Suprapubic skin (tissue), 4 donors: ENCODE measurements around the gene FAM78B. TPM values are rescaled to one million over a fixed set of nuclear protein-coding genes. Genes with fewer than 3 reads are reported as not detected.

Source experiments
- DNase-seq, 2 donors: peaks; one replicate each; pipeline ENCODE4 v3.0.0-alpha.2; 2019; ENCODE audit warnings: low spot score in 2 of 2
- H3K27ac ChIP-seq: fragments of 200-600 bp; sonication (generic); one replicate; pipeline ENCODE4 v1.5.1; 2019
- H3K27me3 ChIP-seq: fragments of 200-600 bp; sonication (generic); one replicate; pipeline ENCODE4 v1.5.1; 2019
- H3K36me3 ChIP-seq: fragments of 200-600 bp; sonication (generic); one replicate; pipeline ENCODE4 v1.5.1; 2019
- H3K4me1 ChIP-seq: fragments of 200-600 bp; sonication (generic); one replicate; pipeline ENCODE4 v1.5.1; 2019
- H3K4me3 ChIP-seq: fragments of 200-600 bp; sonication (generic); one replicate; pipeline ENCODE4 v1.5.1; 2019; ENCODE audit warnings: mild to moderate bottlenecking
- H3K9me3 ChIP-seq: fragments of 200-600 bp; sonication (generic); one replicate; pipeline ENCODE4 v1.5.1; 2019
- EP300 ChIP-seq: sonication (generic); formaldehyde crosslinking; IDR thresholded peaks from one replicate; pipeline ENCODE4 v1.6.1; 2017; ENCODE audit warnings: antibody characterized with exemption
- POLR2A ChIP-seq, 2 donors: fragments of 450-650 bp; IDR thresholded peaks; one replicate each; pipeline ENCODE4 v1.6.1; 2017; ENCODE audit warnings: antibody characterized with exemption in 2 of 2, mild to moderate bottlenecking in 2 of 2, moderate library complexity in 2 of 2
- POLR2AphosphoS5 ChIP-seq, 3 donors: sonication (generic); formaldehyde crosslinking; IDR thresholded peaks; one replicate each; pipeline ENCODE4 v1.6.1; 2017; ENCODE audit warnings: antibody characterized with exemption in 3 of 3
- WGBS: methylation state at CpG from one replicate; pipeline ENCODE4 v1.1.5; 2018; 5-methylcytosine and 5-hydroxymethylcytosine counted together
- total RNA-seq, 4 donors: library from RNA; depleted of rRNA; stranded (reverse); fragments of >200 nt; gene quantifications; one replicate each; pipeline ENCODE4 v1.1.0, GENCODE V29; 2016
- TF ChIP-seq, protein P1 (sequence below), 2 donors: fragments of 200-600 bp in 1 of 2; fragments of 450-650 bp in 1 of 2; sonication (generic) in 1 of 2; IDR thresholded peaks; one replicate each; pipeline ENCODE4 v1.5.1; 2016 to 2019; ENCODE audit warnings: antibody characterized with exemption in 2 of 2, mild to moderate bottlenecking in 1 of 2, moderate library complexity in 1 of 2

Gene FAM78B
- total RNA-seq, 4 donors from 2014 or later: 0.72 to 1.9 (median 1.3) TPM

DNA sequence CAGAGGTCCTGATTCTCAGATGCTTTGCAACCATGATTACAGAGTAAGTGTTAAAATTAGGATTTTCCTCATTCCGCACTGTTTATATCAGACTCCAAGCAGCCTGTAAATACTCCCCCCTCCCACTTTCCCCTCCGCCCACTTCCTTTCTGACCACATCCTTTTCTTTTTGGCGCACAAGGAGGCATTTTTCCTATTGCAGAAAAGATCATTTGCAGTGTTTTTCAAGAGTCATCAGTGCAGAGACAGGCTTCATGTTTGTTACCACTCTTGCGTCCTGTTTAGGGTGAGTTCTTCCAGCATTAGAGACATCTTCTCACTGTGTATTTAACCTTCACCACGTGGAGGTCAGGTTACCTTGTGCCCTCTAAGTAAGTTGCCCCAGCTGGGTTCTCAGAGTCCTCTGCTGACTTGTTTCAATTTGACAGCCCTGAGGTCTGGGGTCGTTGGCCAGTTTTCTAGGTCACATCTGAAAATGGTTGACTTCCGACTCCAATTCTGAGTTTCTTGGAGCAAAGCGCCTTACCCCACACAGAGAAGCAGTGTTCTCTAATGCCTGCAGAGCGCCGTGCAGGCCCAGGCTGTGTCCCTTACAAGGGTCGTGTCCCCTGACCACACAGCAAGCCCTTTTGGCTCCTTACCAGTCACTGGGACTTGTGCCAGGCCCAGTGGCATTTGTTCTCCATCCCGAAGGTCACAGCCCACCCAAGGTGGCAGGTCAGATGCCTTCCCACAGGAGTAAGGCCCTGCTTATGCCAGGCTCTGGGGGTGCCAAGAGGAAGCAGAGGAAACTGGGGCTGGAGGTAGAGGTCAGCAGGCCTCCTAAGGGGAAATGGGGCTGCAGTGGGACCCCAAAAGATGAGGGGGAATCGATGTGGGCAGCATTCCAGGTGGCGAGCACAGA lies 85.6 kb downstream of the FAM78B start:
- Histone ChIP-seq H3K4me1 (peaks cover 11% of the 10 kb centered on the region), H3K4me3 (no peak overlapping the region), H3K27me3 (no peaks in the 10 kb centered on the region), H3K36me3 (no peaks in the 10 kb centered on the region), H3K9me3 (no peaks in the 10 kb centered on the region), H3K27ac (no peak overlapping the region)
- no peak for TF ChIP-seq POLR2A (IDR thresholded peaks at IDR 0.05)
- TF ChIP-seq EP300: no peak
- no peak for TF ChIP-seq POLR2AphosphoS5 (IDR thresholded peaks at IDR 0.05)
- TF ChIP-seq, protein P1, sequence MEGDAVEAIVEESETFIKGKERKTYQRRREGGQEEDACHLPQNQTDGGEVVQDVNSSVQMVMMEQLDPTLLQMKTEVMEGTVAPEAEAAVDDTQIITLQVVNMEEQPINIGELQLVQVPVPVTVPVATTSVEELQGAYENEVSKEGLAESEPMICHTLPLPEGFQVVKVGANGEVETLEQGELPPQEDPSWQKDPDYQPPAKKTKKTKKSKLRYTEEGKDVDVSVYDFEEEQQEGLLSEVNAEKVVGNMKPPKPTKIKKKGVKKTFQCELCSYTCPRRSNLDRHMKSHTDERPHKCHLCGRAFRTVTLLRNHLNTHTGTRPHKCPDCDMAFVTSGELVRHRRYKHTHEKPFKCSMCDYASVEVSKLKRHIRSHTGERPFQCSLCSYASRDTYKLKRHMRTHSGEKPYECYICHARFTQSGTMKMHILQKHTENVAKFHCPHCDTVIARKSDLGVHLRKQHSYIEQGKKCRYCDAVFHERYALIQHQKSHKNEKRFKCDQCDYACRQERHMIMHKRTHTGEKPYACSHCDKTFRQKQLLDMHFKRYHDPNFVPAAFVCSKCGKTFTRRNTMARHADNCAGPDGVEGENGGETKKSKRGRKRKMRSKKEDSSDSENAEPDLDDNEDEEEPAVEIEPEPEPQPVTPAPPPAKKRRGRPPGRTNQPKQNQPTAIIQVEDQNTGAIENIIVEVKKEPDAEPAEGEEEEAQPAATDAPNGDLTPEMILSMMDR (IDR thresholded peaks at IDR 0.05): no peak
- DNase-seq: no peak
- 57% methylated on average over 10 of the region's 14 CpGs for WGBS

DNA sequence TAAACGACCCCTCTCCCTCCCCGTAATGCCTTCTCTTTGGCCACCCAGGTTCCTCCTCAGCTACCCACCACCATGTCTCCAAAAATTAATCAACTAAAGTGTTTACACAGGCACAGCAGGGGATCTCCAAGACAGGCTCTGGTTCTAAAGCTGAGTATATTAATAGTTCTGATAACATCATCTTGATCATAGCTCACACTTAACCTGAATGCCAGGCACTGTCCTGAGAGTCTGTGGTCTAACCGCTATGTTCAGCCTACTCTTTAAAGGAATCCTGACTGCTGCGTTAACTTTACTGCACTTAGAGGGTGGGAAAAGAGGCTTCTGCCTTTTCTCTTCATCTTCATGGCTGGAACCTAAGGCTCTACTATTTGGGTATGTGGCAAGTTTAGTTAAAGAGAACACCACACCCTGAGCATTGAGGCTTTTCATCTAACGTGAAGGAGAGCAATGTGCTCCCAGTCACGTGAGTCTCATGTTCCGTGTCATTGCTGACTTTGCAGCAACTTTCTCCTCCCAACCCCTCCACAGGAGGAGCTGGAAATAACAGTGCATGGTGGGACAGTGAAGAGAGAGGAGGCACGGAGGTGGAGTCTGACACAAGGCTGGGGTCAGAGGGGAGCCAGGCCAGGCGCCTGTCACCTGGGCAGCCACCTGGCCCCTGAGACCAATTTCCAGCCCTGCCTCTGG lies 86.4 kb downstream of the FAM78B start:
- no peak for DNase-seq
- H3K27me3 ChIP-seq: no peaks in the 10 kb centered on the region
- TF ChIP-seq, protein P1 (IDR thresholded peaks at IDR 0.05): no peak
- TF ChIP-seq POLR2A (IDR thresholded peaks at IDR 0.05): no peak
- TF ChIP-seq EP300: no peak
- TF ChIP-seq POLR2AphosphoS5 (IDR thresholded peaks at IDR 0.05): no peak
- H3K36me3 ChIP-seq: no peaks in the 10 kb centered on the region
- peaks cover 11% of the 10 kb centered on the region for H3K4me1 ChIP-seq
- no peaks in the 10 kb centered on the region for H3K9me3 ChIP-seq
- 47% methylated on average over 9 of the region's 9 CpGs for WGBS
- no peak overlapping the region for H3K27ac ChIP-seq
- H3K4me3 ChIP-seq: no peak overlapping the region

DNA sequence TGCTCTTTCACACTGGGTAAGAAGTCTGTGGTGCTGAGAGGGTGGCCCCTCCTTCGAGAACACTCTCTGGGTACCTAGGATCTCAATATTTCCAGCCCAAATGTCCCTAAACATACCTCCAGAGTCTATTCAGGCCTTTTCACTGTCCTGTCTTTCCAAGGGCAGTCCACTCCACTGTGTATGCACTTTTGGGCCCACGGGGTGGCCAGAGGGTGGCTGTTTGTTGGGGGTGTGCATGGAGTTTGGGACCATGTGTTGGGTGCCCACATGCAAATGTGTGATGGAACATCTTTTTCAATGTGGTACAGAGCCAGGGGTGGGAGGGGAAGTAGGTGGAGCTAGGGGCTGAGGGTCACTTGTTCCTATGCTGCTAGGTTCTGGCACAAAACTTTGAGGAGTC lies 87.5 kb downstream of the FAM78B start:
- Histone ChIP-seq H3K9me3 (no peaks in the 10 kb centered on the region), H3K4me3 (no peak overlapping the region), H3K27me3 (no peaks in the 10 kb centered on the region), H3K4me1 (peaks cover 11% of the 10 kb centered on the region), H3K36me3 (no peaks in the 10 kb centered on the region), H3K27ac (no peak overlapping the region)
- DNase-seq: no peak
- WGBS: 88% methylated on average over 2 of the region's 2 CpGs
- TF ChIP-seq POLR2A (IDR thresholded peaks at IDR 0.05) (no peak), POLR2AphosphoS5 (IDR thresholded peaks at IDR 0.05) (no peak), EP300 (no peak)
- TF ChIP-seq, protein P1 (IDR thresholded peaks at IDR 0.05): no peak

DNA sequence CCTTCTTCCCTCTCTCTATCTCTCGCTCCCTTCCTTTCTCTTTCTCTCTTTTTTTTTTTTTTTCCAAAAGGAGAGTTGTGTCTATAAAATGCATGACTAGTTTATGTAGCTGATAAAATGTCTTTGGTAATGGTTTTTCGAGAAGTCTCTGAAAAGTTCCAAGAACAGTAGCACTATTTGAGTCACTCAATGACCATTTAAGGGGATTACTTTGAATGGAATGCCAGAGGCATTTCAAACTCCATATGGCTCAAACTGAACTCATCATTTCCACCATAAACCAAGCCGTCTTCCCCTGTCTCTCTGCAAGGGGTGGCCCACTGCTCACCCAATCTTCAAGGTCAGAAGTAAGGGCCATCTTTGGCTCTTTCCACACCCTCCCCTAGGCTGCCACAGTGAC lies 93.3 kb downstream of the FAM78B start:
- Histone ChIP-seq H3K4me3 (no peak overlapping the region), H3K27me3 (no peaks in the 10 kb centered on the region), H3K9me3 (no peaks in the 10 kb centered on the region), H3K4me1 (no peaks in the 10 kb centered on the region), H3K27ac (no peak overlapping the region), H3K36me3 (no peaks in the 10 kb centered on the region)
- 73% methylated on average over 3 of the region's 3 CpGs for WGBS
- no peak for DNase-seq
- TF ChIP-seq POLR2A (IDR thresholded peaks at IDR 0.05) (no peak), POLR2AphosphoS5 (IDR thresholded peaks at IDR 0.05) (no peak), EP300 (no peak)
- TF ChIP-seq, protein P1 (IDR thresholded peaks at IDR 0.05): no peak

DNA sequence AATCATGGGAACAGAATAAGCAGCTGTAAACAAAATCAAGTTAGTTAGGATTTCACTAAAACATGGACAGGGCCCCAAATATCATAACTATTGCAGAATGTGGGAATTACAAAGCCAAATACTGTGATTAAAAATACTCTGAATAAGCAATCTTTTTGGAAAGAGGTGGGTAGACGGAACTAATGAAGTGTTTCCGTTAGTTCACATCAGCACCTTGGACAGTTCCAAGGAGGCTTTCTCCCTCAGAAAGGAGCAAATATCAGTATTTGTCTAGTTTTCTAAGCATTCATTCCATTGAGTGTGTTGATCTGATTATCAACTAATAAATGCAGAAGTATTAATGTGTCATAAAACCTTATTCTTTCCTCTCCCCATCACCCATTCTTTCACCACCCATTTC lies 97.4 kb downstream of the FAM78B start:
- WGBS: 36% methylated on average over 2 of the region's 2 CpGs
- H3K27me3 ChIP-seq: no peaks in the 10 kb centered on the region
- H3K9me3 ChIP-seq: no peaks in the 10 kb centered on the region

More for the DNA sequence above, 97.4 kb downstream of the FAM78B start:
- Histone ChIP-seq H3K36me3 (no peaks in the 10 kb centered on the region), H3K4me3 (no peak overlapping the region), H3K27ac (no peak overlapping the region), H3K4me1 (no peaks in the 10 kb centered on the region)
- no peak for TF ChIP-seq POLR2AphosphoS5 (IDR thresholded peaks at IDR 0.05)
- no peak for TF ChIP-seq POLR2A (IDR thresholded peaks at IDR 0.05)
- TF ChIP-seq EP300: no peak
- TF ChIP-seq, protein P1 (IDR thresholded peaks at IDR 0.05): no peak
- no peak for DNase-seq
